ENCODE results near the gene LIN7B. TPM values are rescaled to one million over a fixed set of nuclear protein-coding genes. Genes with fewer than 3 reads are reported as not detected.
A peak's percentile ranks its signal among the peaks of the same experiment; 100 is the strongest.

LIN7B gene
- total and polyA plus RNA-seq, 4 donors: 2.2 to 3.8 (median 2.8) TPM

DNA sequence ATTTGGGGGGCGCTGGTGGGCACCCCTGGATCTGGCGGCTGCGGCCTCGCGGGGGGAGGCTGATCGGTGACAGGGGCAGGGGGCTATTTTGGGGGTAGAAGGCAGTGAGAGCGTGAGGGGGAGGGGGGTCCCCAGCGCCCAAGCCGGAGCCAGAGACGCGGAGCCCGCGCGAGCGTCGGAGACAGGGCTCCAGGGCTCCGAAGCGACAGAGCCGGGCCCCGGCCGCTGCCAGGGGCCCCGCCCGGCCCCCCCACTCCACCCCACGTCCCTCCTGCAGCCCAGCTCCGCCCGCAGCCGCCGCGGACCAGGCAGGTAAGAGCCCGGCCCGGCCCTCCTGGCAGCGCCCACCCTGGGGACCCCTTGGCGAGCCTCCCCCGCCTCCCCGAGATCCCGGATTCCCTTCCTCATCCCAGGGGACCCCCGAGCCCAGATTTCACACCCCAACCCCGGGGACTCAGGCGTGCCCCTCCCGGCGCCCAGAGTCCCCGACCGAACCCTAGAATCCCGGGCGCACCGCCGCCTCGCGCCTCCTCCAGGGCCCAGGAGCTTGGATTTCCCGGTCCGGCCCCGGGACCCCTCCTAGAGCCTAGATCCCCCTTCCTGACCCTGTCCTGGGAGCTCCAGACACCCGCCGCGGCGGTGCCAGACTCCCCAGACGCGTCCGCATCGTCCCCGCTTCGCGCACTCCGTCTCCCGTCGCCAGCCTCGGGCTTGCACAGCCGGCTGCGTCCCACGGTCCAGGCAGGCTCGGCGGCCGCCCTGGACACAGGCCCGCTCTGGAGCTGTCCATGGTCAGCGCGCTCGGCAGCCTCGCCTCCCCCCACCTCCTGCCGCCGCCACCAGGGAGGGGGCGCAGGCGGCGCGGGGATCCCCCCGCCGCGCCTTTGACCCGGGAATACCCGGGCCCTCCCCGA is 5.5 kb downstream of the LIN7B start, which contains the start of gene PPFIA3:
Gene PPFIA3, plus strand, starts transcription at position 134 of the 914 bp plus-strand sequence. CDS start 8,330 bp downstream, outside the sequence.
- Histone ChIP-seq H3K4me1 (ENCODE audit: control insufficient read depth in 4 of 4, insufficient read depth in 4 of 4, low read length in 3 of 4) (peaks cover 11 to 37% (median 23%) of the 10 kb centered on the region in 4 donors), H3K27ac (ENCODE audit: low read depth in 1 of 2, low read length in 2 of 2) (peak within 1 kb of the TSS; percentile 97 to 100), H3K9ac (ENCODE audit: low read depth in 1 of 2, low read length in 2 of 2) (peak within 1 kb of the TSS; percentile 48 to 55), H3K9me3 (ENCODE audit: control insufficient read depth in 4 of 4, low read length in 3 of 4) (no peaks in the 10 kb centered on the region), H3K4me3 (ENCODE audit: low read depth in 1 of 3, low read length in 3 of 3) (peak within 1 kb of the TSS; percentile 50 to 69 (median 50)), H3K27me3 (ENCODE audit: control insufficient read depth in 4 of 4, insufficient read depth in 4 of 4, low read length in 3 of 4) (no peaks in the 10 kb centered on the region), H3K36me3 (ENCODE audit: control insufficient read depth in 4 of 4, insufficient read depth in 3 of 4, low read depth in 1 of 4, low read length in 3 of 4) (no peaks in the 10 kb centered on the region)
- 1% methylated on average over 90 of the region's 90 CpGs for WGBS
- TF ChIP-seq, protein P1, sequence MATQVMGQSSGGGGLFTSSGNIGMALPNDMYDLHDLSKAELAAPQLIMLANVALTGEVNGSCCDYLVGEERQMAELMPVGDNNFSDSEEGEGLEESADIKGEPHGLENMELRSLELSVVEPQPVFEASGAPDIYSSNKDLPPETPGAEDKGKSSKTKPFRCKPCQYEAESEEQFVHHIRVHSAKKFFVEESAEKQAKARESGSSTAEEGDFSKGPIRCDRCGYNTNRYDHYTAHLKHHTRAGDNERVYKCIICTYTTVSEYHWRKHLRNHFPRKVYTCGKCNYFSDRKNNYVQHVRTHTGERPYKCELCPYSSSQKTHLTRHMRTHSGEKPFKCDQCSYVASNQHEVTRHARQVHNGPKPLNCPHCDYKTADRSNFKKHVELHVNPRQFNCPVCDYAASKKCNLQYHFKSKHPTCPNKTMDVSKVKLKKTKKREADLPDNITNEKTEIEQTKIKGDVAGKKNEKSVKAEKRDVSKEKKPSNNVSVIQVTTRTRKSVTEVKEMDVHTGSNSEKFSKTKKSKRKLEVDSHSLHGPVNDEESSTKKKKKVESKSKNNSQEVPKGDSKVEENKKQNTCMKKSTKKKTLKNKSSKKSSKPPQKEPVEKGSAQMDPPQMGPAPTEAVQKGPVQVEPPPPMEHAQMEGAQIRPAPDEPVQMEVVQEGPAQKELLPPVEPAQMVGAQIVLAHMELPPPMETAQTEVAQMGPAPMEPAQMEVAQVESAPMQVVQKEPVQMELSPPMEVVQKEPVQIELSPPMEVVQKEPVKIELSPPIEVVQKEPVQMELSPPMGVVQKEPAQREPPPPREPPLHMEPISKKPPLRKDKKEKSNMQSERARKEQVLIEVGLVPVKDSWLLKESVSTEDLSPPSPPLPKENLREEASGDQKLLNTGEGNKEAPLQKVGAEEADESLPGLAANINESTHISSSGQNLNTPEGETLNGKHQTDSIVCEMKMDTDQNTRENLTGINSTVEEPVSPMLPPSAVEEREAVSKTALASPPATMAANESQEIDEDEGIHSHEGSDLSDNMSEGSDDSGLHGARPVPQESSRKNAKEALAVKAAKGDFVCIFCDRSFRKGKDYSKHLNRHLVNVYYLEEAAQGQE (IDR thresholded peaks at IDR 0.05): peak; percentile 98
- no peak for TF ChIP-seq YY1 (IDR thresholded peaks at IDR 0.05)
- no peak for DNase-seq (ENCODE audit: low spot score)

DNA sequence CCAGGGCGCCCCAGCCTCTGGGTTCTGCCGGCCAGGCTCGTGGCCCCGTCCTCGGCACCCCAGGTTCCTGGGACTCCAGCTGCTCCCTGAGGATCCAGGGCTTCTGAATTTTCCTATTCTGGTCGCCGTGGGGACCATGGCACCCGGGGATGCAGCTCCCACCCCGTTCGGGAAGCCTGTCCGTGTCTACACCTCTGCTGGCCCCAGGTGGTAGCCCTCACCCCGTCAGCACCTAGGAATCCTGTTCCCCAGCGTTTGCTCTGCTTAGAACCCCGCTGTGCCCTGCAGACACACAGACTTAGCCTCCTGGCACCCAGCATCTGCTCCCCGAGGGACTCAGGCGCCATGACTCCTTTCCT is 6.1 kb downstream of the LIN7B start:
- Histone ChIP-seq H3K9me3 (ENCODE audit: control insufficient read depth in 4 of 4, low read length in 3 of 4) (no peaks in the 10 kb centered on the region), H3K27me3 (ENCODE audit: control insufficient read depth in 4 of 4, insufficient read depth in 4 of 4, low read length in 3 of 4) (no peaks in the 10 kb centered on the region), H3K4me3 (ENCODE audit: low read depth in 1 of 3, low read length in 3 of 3) (no peak overlapping the region), H3K27ac (ENCODE audit: low read depth in 1 of 2, low read length in 2 of 2) (no peak overlapping the region), H3K36me3 (ENCODE audit: control insufficient read depth in 4 of 4, insufficient read depth in 3 of 4, low read depth in 1 of 4, low read length in 3 of 4) (no peaks in the 10 kb centered on the region), H3K4me1 (ENCODE audit: control insufficient read depth in 4 of 4, insufficient read depth in 4 of 4, low read length in 3 of 4) (peaks cover 11 to 37% (median 20%) of the 10 kb centered on the region in 4 donors), H3K9ac (ENCODE audit: low read depth in 1 of 2, low read length in 2 of 2) (no peak overlapping the region)
- 21% methylated on average over 16 of the region's 16 CpGs for WGBS
- TF ChIP-seq FOXA1 (IDR thresholded peaks at IDR 0.05) (no peak), SP1 (IDR thresholded peaks at IDR 0.05) (no peak), TAF1 (conservative IDR thresholded peaks at IDR 0.05) (no peak), HNF4G (IDR thresholded peaks at IDR 0.05) (no peak), EGR1 (IDR thresholded peaks at IDR 0.05; ENCODE audit: low read depth in 2 of 2) (no peak), YY1 (IDR thresholded peaks at IDR 0.05) (no peak), RXRA (IDR thresholded peaks at IDR 0.05) (no peak), NR2F2 (IDR thresholded peaks at IDR 0.05) (no peak), GABPA (IDR thresholded peaks at IDR 0.05 in 1 of 2, conservative IDR thresholded peaks at IDR 0.05 in 1 of 2) (no peak), HNF4A (conservative IDR thresholded peaks at IDR 0.05) (no peak), RAD21 (IDR thresholded peaks at IDR 0.05) (no peak), FOXA2 (IDR thresholded peaks at IDR 0.05) (no peak)
- TF ChIP-seq, protein P2, sequence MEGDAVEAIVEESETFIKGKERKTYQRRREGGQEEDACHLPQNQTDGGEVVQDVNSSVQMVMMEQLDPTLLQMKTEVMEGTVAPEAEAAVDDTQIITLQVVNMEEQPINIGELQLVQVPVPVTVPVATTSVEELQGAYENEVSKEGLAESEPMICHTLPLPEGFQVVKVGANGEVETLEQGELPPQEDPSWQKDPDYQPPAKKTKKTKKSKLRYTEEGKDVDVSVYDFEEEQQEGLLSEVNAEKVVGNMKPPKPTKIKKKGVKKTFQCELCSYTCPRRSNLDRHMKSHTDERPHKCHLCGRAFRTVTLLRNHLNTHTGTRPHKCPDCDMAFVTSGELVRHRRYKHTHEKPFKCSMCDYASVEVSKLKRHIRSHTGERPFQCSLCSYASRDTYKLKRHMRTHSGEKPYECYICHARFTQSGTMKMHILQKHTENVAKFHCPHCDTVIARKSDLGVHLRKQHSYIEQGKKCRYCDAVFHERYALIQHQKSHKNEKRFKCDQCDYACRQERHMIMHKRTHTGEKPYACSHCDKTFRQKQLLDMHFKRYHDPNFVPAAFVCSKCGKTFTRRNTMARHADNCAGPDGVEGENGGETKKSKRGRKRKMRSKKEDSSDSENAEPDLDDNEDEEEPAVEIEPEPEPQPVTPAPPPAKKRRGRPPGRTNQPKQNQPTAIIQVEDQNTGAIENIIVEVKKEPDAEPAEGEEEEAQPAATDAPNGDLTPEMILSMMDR (IDR thresholded peaks at IDR 0.05; ENCODE audit: low read depth, low read length, missing input control): no peak
- TF ChIP-seq, protein P1 (IDR thresholded peaks at IDR 0.05): no peak
- TF ChIP-seq, protein P3, sequence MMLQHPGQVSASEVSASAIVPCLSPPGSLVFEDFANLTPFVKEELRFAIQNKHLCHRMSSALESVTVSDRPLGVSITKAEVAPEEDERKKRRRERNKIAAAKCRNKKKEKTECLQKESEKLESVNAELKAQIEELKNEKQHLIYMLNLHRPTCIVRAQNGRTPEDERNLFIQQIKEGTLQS (IDR thresholded peaks at IDR 0.05): no peak
- TF ChIP-seq, protein P4, sequence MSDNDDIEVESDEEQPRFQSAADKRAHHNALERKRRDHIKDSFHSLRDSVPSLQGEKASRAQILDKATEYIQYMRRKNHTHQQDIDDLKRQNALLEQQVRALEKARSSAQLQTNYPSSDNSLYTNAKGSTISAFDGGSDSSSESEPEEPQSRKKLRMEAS (IDR thresholded peaks at IDR 0.05): no peak
- TF ChIP-seq, protein P5, sequence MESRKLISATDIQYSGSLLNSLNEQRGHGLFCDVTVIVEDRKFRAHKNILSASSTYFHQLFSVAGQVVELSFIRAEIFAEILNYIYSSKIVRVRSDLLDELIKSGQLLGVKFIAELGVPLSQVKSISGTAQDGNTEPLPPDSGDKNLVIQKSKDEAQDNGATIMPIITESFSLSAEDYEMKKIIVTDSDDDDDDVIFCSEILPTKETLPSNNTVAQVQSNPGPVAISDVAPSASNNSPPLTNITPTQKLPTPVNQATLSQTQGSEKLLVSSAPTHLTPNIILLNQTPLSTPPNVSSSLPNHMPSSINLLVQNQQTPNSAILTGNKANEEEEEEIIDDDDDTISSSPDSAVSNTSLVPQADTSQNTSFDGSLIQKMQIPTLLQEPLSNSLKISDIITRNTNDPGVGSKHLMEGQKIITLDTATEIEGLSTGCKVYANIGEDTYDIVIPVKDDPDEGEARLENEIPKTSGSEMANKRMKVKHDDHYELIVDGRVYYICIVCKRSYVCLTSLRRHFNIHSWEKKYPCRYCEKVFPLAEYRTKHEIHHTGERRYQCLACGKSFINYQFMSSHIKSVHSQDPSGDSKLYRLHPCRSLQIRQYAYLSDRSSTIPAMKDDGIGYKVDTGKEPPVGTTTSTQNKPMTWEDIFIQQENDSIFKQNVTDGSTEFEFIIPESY (IDR thresholded peaks at IDR 0.05): no peak
- no peak for DNase-seq (ENCODE audit: low spot score)

All from liver (tissue), 9 donors.